Measurements from ENCODE around the gene HEATR5B.

- TF ChIP-seq, protein P1, sequence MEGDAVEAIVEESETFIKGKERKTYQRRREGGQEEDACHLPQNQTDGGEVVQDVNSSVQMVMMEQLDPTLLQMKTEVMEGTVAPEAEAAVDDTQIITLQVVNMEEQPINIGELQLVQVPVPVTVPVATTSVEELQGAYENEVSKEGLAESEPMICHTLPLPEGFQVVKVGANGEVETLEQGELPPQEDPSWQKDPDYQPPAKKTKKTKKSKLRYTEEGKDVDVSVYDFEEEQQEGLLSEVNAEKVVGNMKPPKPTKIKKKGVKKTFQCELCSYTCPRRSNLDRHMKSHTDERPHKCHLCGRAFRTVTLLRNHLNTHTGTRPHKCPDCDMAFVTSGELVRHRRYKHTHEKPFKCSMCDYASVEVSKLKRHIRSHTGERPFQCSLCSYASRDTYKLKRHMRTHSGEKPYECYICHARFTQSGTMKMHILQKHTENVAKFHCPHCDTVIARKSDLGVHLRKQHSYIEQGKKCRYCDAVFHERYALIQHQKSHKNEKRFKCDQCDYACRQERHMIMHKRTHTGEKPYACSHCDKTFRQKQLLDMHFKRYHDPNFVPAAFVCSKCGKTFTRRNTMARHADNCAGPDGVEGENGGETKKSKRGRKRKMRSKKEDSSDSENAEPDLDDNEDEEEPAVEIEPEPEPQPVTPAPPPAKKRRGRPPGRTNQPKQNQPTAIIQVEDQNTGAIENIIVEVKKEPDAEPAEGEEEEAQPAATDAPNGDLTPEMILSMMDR (IDR thresholded peaks at IDR 0.05; ENCODE audit: low read depth, low read length, poor library complexity, severe bottlenecking) = no peak
- TF ChIP-seq EZH2phosphoT487 (IDR thresholded peaks at IDR 0.05; ENCODE audit: borderline replicate concordance, low read length) = no peak
Measured at GRCh38 chr2:37013315-37013641, 70.9 kb downstream of the HEATR5B start.
